Kidney (tissue), 14 donors: ENCODE results near the gene GIMAP8. TPM values are rescaled to one million over a fixed set of nuclear protein-coding genes. Genes with fewer than 3 reads are reported as not detected.

Source experiments
- DNase-seq, 5 donors: peaks; one replicate each; pipeline ENCODE4 v3.0.0-alpha.2; 2013 to 2020
- FAIRE-seq: peaks from 2 replicates; lab custom pipeline; 2012; peaks lifted over from hg19 to GRCh38; lab: Jason Lieb, UNC
- H3K27ac ChIP-seq, 2 donors: one replicate each; pipeline ENCODE4 v1.7.0; 2013; ENCODE audit warnings: low read depth in 2 of 2, low read length in 2 of 2, inconsistent platforms in 1 of 2
- H3K27me3 ChIP-seq: one replicate; pipeline ENCODE4 v1.7.1; 2013; ENCODE audit warnings: low read length, inconsistent platforms; ENCODE audit not compliant: control insufficient read depth, insufficient read depth
- H3K36me3 ChIP-seq, 3 donors: one replicate each; pipeline versions ENCODE4 v1.7.0 to v1.7.1; 2013; ENCODE audit warnings: low read length in 3 of 3, control low read depth in 1 of 3, inconsistent platforms in 1 of 3; ENCODE audit not compliant: insufficient read depth in 3 of 3, control insufficient read depth in 2 of 3
- H3K4me1 ChIP-seq, 3 donors: one replicate each; pipeline versions ENCODE4 v1.7.0 to v1.7.1; 2013; ENCODE audit warnings: low read length in 3 of 3, inconsistent platforms in 1 of 3, low read depth in 1 of 3; ENCODE audit not compliant: control insufficient read depth in 2 of 3, insufficient read depth in 2 of 3
- H3K4me3 ChIP-seq, 3 donors: one replicate each; pipeline versions ENCODE4 v1.7.0 to v1.8.1; 2013; ENCODE audit warnings: low read length in 3 of 3, control low read depth in 1 of 3, inconsistent platforms in 1 of 3
- H3K9ac ChIP-seq, 3 donors: one replicate each; pipeline versions ENCODE4 v1.7.0 to v1.7.1; 2013; ENCODE audit warnings: low read length in 3 of 3, control low read depth in 1 of 3, inconsistent platforms in 1 of 3
- H3K9me3 ChIP-seq, 3 donors: one replicate each; pipeline versions ENCODE4 v1.7.0 to v1.7.1; 2013; ENCODE audit warnings: low read length in 3 of 3, control low read depth in 1 of 3, inconsistent platforms in 1 of 3; ENCODE audit not compliant: control insufficient read depth in 2 of 3, insufficient read depth in 1 of 3
- CTCF ChIP-seq: IDR thresholded peaks from 3 replicates; pipeline ENCODE4 v1.5.1; 2012; ENCODE audit warnings: mild to moderate bottlenecking, moderate library complexity, borderline replicate concordance; ENCODE audit not compliant: insufficient read depth; ENCODE audit errors: extremely low read depth
- intact Hi-C: fragments of 100-400 bp; cut with DNase I; formaldehyde crosslinking; loops from one replicate; pipeline ENCODE4 v1.11.1; 2022
- polyA plus RNA-seq: library from polyadenylated mRNA; stranded (reverse); fragments of 350-450 nt; fragmentation: Illumina TruSeq; extraction: RNeasy Lipid Tissue Mini Kit (QIAGEN cat#74804); gene quantifications from one replicate; pipeline ENCODE4 v1.2.3, GENCODE V29; 2014; ENCODE audit warnings: low read depth, low replicate concordance; ENCODE audit not compliant: insufficient read depth
- total RNA-seq: library from RNA; stranded (reverse); fragmentation: NEBNext Ultra II Directional; extraction: Animal tissue kit (Norgen Biotek cat#: 25700); gene quantifications from one replicate; pipeline ENCODE4 v1.2.1, GENCODE V29; 2021
- donor health status: control.
- donor health status: control.
- donor health status: control.
- donor health status: control.
- donor health status: control.
- donor health status: DM: yes; HTN: yes; CAD: no.
- donor health status: Normal renal cell carcinoma (clear cell type).

Gene GIMAP8
- total and polyA plus RNA-seq, 2 donors from 2014 or later, result 10.2 to 24.3 TPM

GRCh38 chr7:150442811-150443210 is 7.6 kb upstream of the GIMAP8 start:
- FAIRE-seq, result no peak
- intact Hi-C loops, result no loop called here
- no peak overlapping the region for H3K27ac ChIP-seq
- H3K4me3 ChIP-seq, result no peak overlapping the region
- H3K36me3 ChIP-seq, result no peaks in the 10 kb centered on the region
- H3K4me1 ChIP-seq, result no peaks in the 10 kb centered on the region
- H3K27me3 ChIP-seq, result no peaks in the 10 kb centered on the region
- peaks cover 0 to 4% (median 0%) of the 10 kb centered on the region in 3 donors for H3K9me3 ChIP-seq
- DNase-seq, result no peak
- TF ChIP-seq CTCF, result no peak
- no peak overlapping the region for H3K9ac ChIP-seq

- Histone ChIP-seq H3K9me3 (peaks cover 0 to 4% (median 0%) of the 10 kb centered on the region in 3 donors), H3K27me3 (no peaks in the 10 kb centered on the region), H3K9ac (no peak overlapping the region), H3K4me1 (peaks cover 0 to 2% (median under 1%) of the 10 kb centered on the region in 3 donors), H3K4me3 (no peak overlapping the region), H3K27ac (no peak overlapping the region), H3K36me3 (no peaks in the 10 kb centered on the region)
- FAIRE-seq, result no peak
- no peak for DNase-seq
- intact Hi-C loops, result no loop called here
- TF ChIP-seq CTCF, result no peak
Observed at GRCh38 chr7:150443793-150444540, 6.5 kb upstream of the GIMAP8 start.

GRCh38 chr7:150444674-150445365 is 5.6 kb upstream of the GIMAP8 start:
- no peak for TF ChIP-seq CTCF
- Histone ChIP-seq H3K4me1 (peaks cover 0 to 6% (median 4%) of the 10 kb centered on the region in 3 donors), H3K27ac (no peak overlapping the region), H3K9me3 (peaks cover 0 to 4% (median 0%) of the 10 kb centered on the region in 3 donors), H3K27me3 (no peaks in the 10 kb centered on the region), H3K36me3 (no peaks in the 10 kb centered on the region), H3K4me3 (no peak overlapping the region), H3K9ac (no peak overlapping the region)
- DNase-seq, result no peak
- FAIRE-seq, result no peak
- intact Hi-C loops, result no loop called here
